Esophagus mucosa (tissue), 1 donor: ENCODE data around the gene SINHCAF. TPM values are rescaled to one million over a fixed set of nuclear protein-coding genes. Genes with fewer than 3 reads are reported as not detected.
A peak's percentile ranks its signal among the peaks of the same experiment; 100 is the strongest.
"Not testable (repeated sequence)": the region's sequence is repeated elsewhere in the genome, so short reads cannot be mapped to it uniquely, and the experiment has no call there.

Experiments
- ATAC-seq: fragments of 200-7000 bp; cut with Tn5 transposase; one replicate; pipeline ENCODE4 v1.9.1; 2020
- total RNA-seq: library from RNA; stranded (reverse); gene quantifications from one replicate; pipeline ENCODE4 v1.2.4, GENCODE V29; 2023
- donor health status: DM: yes; HTN: yes; CAD: no.

The SINHCAF gene
- total RNA-seq = 46.6 TPM

- ATAC-seq = peak; percentile 85
Observed at GRCh38 chr12:31325877-31326631, at the start of gene SINHCAF. TSS of gene SINHCAF (minus strand) at chr12:31326150. CDS start at chr12:31298204, 27,946 bp downstream.

- not testable (repeated sequence) for ATAC-seq
Observed at GRCh38 chr12:31375422-31375821, 49.5 kb upstream of the SINHCAF start.

- ATAC-seq = no peak
Observed at GRCh38 chr12:31371256-31371620, 45.3 kb upstream of the SINHCAF start.

- ATAC-seq = no peak
Observed at GRCh38 chr12:31370531-31371255, 44.7 kb upstream of the SINHCAF start.

- ATAC-seq = peak; percentile 63
Observed at GRCh38 chr12:31369712-31370521, 44.0 kb upstream of the SINHCAF start.

- no peak for ATAC-seq
Observed at GRCh38 chr12:31368666-31369361, 42.9 kb upstream of the SINHCAF start.

GRCh38 chr12:31366104-31366621, 40.2 kb upstream of the SINHCAF start:
- no peak for ATAC-seq

- no peak for ATAC-seq
Observed at GRCh38 chr12:31363831-31364230, 37.9 kb upstream of the SINHCAF start.

GRCh38 chr12:31363416-31363809, 37.5 kb upstream of the SINHCAF start:
- ATAC-seq = no peak

- ATAC-seq = peak; percentile 71
Observed at GRCh38 chr12:31362759-31363415, 36.9 kb upstream of the SINHCAF start.

GRCh38 chr12:31362115-31362758, 36.3 kb upstream of the SINHCAF start:
- ATAC-seq = peak; percentile 56

- ATAC-seq = no peak
Observed at GRCh38 chr12:31361730-31362114, 35.8 kb upstream of the SINHCAF start.

- ATAC-seq = no peak
Observed at GRCh38 chr12:31355747-31356107, 29.8 kb upstream of the SINHCAF start.

- ATAC-seq = no peak
Observed at GRCh38 chr12:31353750-31354708, 28.1 kb upstream of the SINHCAF start.

GRCh38 chr12:31346267-31346666, 20.3 kb upstream of the SINHCAF start:
- ATAC-seq = no peak

- ATAC-seq = no peak
Observed at GRCh38 chr12:31343139-31343538, 17.2 kb upstream of the SINHCAF start.

GRCh38 chr12:31342286-31342685, 16.3 kb upstream of the SINHCAF start:
- ATAC-seq = no peak

- no peak for ATAC-seq
Observed at GRCh38 chr12:31339831-31340622, 14.1 kb upstream of the SINHCAF start.

- no peak for ATAC-seq
Observed at GRCh38 chr12:31337952-31338351, 12.0 kb upstream of the SINHCAF start.
